Measurements from ENCODE around the gene MCTP1.

- TF ChIP-seq EZH2 (IDR thresholded peaks at IDR 0.05; ENCODE audit: borderline replicate concordance), result no peak
- no peak for TF ChIP-seq CTCF (IDR thresholded peaks at IDR 0.05; ENCODE audit: poor library complexity)
- no peak for TF ChIP-seq EZH2phosphoT487 (IDR thresholded peaks at IDR 0.05; ENCODE audit: low read depth, severe bottlenecking, unreplicated experiment)
These were observed 617.0 kb downstream of the MCTP1 start for GRCh38 chr5:94667937-94668336.

Data from hepatocyte (in vitro differentiated cells).